IMR-90 (cell line): ENCODE measurements around the gene ERH. TPM values are rescaled to one million over a fixed set of nuclear protein-coding genes. Genes with fewer than 3 reads are reported as not detected.

Experiments
- ATAC-seq: fragments of 200-7000 bp; cut with Tn5 transposase; 2 replicates; pipeline ENCODE4 v1.9.1; 2020; ENCODE audit warnings: low read depth, mild to moderate bottlenecking, moderate library complexity
- BruUV-seq: library from RNA; stranded (reverse); fragments of 400-500 nt; replicated peaks from 2 replicates; lab custom pipeline; 2021; lab: Mats Ljungman, UMichigan
- CTCF ChIA-PET: fragments of 300-600 bp; formaldehyde crosslinking; extraction: SDS; loops from one replicate; lab custom pipeline; 2021; ENCODE audit warnings: antibody characterized with exemption; lab: Yijun Ruan, JAX
- POLR2A ChIA-PET: fragments of 300-600 bp; sonication (Branson Sonifier 250); formaldehyde crosslinking; loops from one replicate; lab custom pipeline; 2022; ENCODE audit warnings: antibody characterized with exemption; ENCODE audit not compliant: unreplicated experiment; lab: Charles Lee
- DNase-seq: peaks from one replicate; pipeline ENCODE4 v3.0.0; 2013
- H2AFZ ChIP-seq: replicated peaks from 2 replicates; pipeline ENCODE3; 2013; ENCODE audit warnings: low read length, mild to moderate bottlenecking; ENCODE audit not compliant: poor library complexity
- H2AK5ac ChIP-seq: 2 replicates; pipeline ENCODE4 v1.6.1; 2013; ENCODE audit warnings: low read depth, low read length, inconsistent platforms
- H2AK9ac ChIP-seq: replicated peaks from 2 replicates; pipeline ENCODE3; 2013; ENCODE audit warnings: mild to moderate bottlenecking, low read depth, low read length, moderate library complexity; ENCODE audit not compliant: poor library complexity
- H2BK120ac ChIP-seq: 2 replicates; pipeline ENCODE4 v1.6.1; 2013; ENCODE audit warnings: low read depth, low read length, inconsistent platforms
- H2BK15ac ChIP-seq: 3 replicates; pipeline ENCODE4 v1.6.1; 2013; ENCODE audit warnings: low read depth, low read length, inconsistent platforms
- H2BK20ac ChIP-seq: 2 replicates; pipeline ENCODE4 v1.6.1; 2013; ENCODE audit warnings: low read depth, mild to moderate bottlenecking, inconsistent platforms, low read length, moderate library complexity
- H2BK5ac ChIP-seq: 2 replicates; pipeline ENCODE4 v1.6.1; 2013; ENCODE audit warnings: mild to moderate bottlenecking, low read depth, low read length, inconsistent platforms; ENCODE audit not compliant: poor library complexity, severe bottlenecking
- H3K14ac ChIP-seq: replicated peaks from 2 replicates; pipeline ENCODE4 v1.6.1; 2013; ENCODE audit warnings: low read depth, low read length, inconsistent platforms
- H3K18ac ChIP-seq: 2 replicates; pipeline ENCODE4 v1.6.1; 2013; ENCODE audit warnings: low read depth, low read length, control low read depth
- H3K23ac ChIP-seq: 2 replicates; pipeline ENCODE4 v1.6.1; 2013; ENCODE audit warnings: low read depth, low read length, inconsistent platforms
- H3K27ac ChIP-seq: 2 replicates; pipeline ENCODE4 v1.5.1; 2013; ENCODE audit warnings: mild to moderate bottlenecking, control low read depth, low read length; ENCODE audit not compliant: insufficient read depth
- H3K27me3 ChIP-seq: 2 replicates; pipeline ENCODE4 v1.6.1; 2013; ENCODE audit warnings: low read length; ENCODE audit not compliant: control insufficient read depth, insufficient read depth
- H3K36me3 ChIP-seq: 2 replicates; pipeline ENCODE4 v1.6.1; 2013; ENCODE audit warnings: low read length, mixed read lengths; ENCODE audit not compliant: control insufficient read depth, insufficient read depth
- H3K4ac ChIP-seq: 2 replicates; pipeline ENCODE4 v1.6.1; 2013; ENCODE audit warnings: low read depth, low read length, inconsistent platforms
- H3K4me1 ChIP-seq: 2 replicates; pipeline ENCODE4 v1.6.1; 2013; ENCODE audit warnings: low read length, mixed read lengths; ENCODE audit not compliant: control insufficient read depth, insufficient read depth
- H3K4me2 ChIP-seq: 2 replicates; pipeline ENCODE4 v1.6.1; 2013; ENCODE audit warnings: low read depth, mild to moderate bottlenecking, control low read depth, low read length, moderate library complexity
- H3K4me3 ChIP-seq: 2 replicates; pipeline ENCODE4 v1.5.1; 2013; ENCODE audit warnings: low read depth, mild to moderate bottlenecking, control low read depth, low read length, moderate library complexity; ENCODE audit not compliant: insufficient read depth
- H3K56ac ChIP-seq: 2 replicates; pipeline ENCODE4 v1.6.1; 2013; ENCODE audit warnings: low read length, inconsistent platforms; ENCODE audit not compliant: insufficient read depth; ENCODE audit errors: extremely low read depth
- H3K79me1 ChIP-seq, 2 experiments: 2 replicates each; pipeline ENCODE4 v1.6.1; 2013; ENCODE audit warnings: low read length in 2 of 2, inconsistent platforms in 1 of 2, low read depth in 1 of 2
- H3K9ac ChIP-seq: 2 replicates; pipeline ENCODE4 v1.6.1; 2013; ENCODE audit warnings: low read depth, low read length, control low read depth
- H3K9me1 ChIP-seq: 2 replicates; pipeline ENCODE4 v1.6.1; 2013; ENCODE audit warnings: low read length, inconsistent platforms; ENCODE audit not compliant: insufficient read depth
- H3K9me3 ChIP-seq: 2 replicates; pipeline ENCODE4 v1.6.1; 2013; ENCODE audit warnings: low read length; ENCODE audit not compliant: control insufficient read depth, insufficient read depth
- H4K20me1 ChIP-seq: 2 replicates; pipeline ENCODE4 v1.6.1; 2013; ENCODE audit warnings: low read length, inconsistent platforms; ENCODE audit not compliant: insufficient read depth
- H4K5ac ChIP-seq: 2 replicates; pipeline ENCODE4 v1.6.1; 2013; ENCODE audit warnings: mild to moderate bottlenecking, low read depth, low read length, control low read depth
- H4K8ac ChIP-seq, 2 experiments: 2 replicates each; pipeline ENCODE4 v1.6.1; 2013; ENCODE audit warnings: low read depth in 2 of 2, low read length in 2 of 2, control low read depth in 1 of 2, inconsistent platforms in 1 of 2
- H4K91ac ChIP-seq: 2 replicates; pipeline ENCODE4 v1.6.1; 2013; ENCODE audit warnings: low read depth, low read length, inconsistent platforms; ENCODE audit not compliant: insufficient read depth
- BHLHE40 ChIP-seq: fragments of 150-350 bp; IDR thresholded peaks from 2 replicates; pipeline ENCODE4 v1.6.1; 2016; ENCODE audit warnings: mild to moderate bottlenecking, low read depth, low read length
- CEBPB ChIP-seq: IDR thresholded peaks from 2 replicates; pipeline ENCODE4 v1.6.1; 2012; ENCODE audit warnings: low read depth, low read length, improper control_type of control experiment
- CHD1 ChIP-seq: IDR thresholded peaks from 2 replicates; pipeline ENCODE4 v1.6.1; 2012; ENCODE audit warnings: low read depth, low read length, improper control_type of control experiment
- CTCF ChIP-seq: conservative IDR thresholded peaks from 2 replicates; pipeline ENCODE4 v1.5.1; 2012; ENCODE audit warnings: mild to moderate bottlenecking, low read depth, low read length, improper control_type of control experiment
- ELK1 ChIP-seq: fragments of 150-350 bp; IDR thresholded peaks from 2 replicates; pipeline ENCODE4 v1.6.1; 2016; ENCODE audit warnings: low read depth, mild to moderate bottlenecking, low read length, moderate library complexity, borderline replicate concordance
- FOS ChIP-seq: fragments of 150-350 bp; IDR thresholded peaks from 2 replicates; pipeline ENCODE4 v1.6.1; 2016; ENCODE audit warnings: low read depth, low read length
- MAFK ChIP-seq: IDR thresholded peaks from 2 replicates; pipeline ENCODE4 v1.6.1; 2012; ENCODE audit warnings: low read depth, low read length, improper control_type of control experiment
- MAZ ChIP-seq: IDR thresholded peaks from 2 replicates; pipeline ENCODE4 v1.6.1; 2012; ENCODE audit warnings: low read depth, mild to moderate bottlenecking, low read length, improper control_type of control experiment, moderate library complexity, borderline replicate concordance
- MXI1 ChIP-seq: IDR thresholded peaks from 2 replicates; pipeline ENCODE4 v1.6.1; 2012; ENCODE audit warnings: low read depth, mild to moderate bottlenecking, low read length, moderate library complexity, borderline replicate concordance
- RCOR1 ChIP-seq: IDR thresholded peaks from 2 replicates; pipeline ENCODE4 v1.6.1; 2012; ENCODE audit warnings: mild to moderate bottlenecking, low read length, improper control_type of control experiment; ENCODE audit not compliant: insufficient replicate concordance
- WGBS, 2 experiments: methylation state at CpG; one replicate each; pipeline versions ENCODE4 v1.1.5 to v1.1.7; 2013; ENCODE audit warnings: missing lambda C conversion rate in 2 of 2; ENCODE audit not compliant: insufficient read length in 1 of 2; ENCODE audit errors: extremely low coverage in 2 of 2; 5-methylcytosine and 5-hydroxymethylcytosine counted together
- dilution Hi-C: fragments of 300-500 bp; cut with HindIII; formaldehyde crosslinking; loops from one replicate; pipeline ENCODE4 v1.14.3; 2018; ENCODE audit warnings: low sequenced_read_pairs; ENCODE audit not compliant: unreplicated experiment
- in situ Hi-C: fragments of 300-500 bp; cut with MboI; formaldehyde crosslinking; loops from 3 replicates; pipeline ENCODE4 v1.14.3; 2019; ENCODE audit warnings: low sequenced_read_pairs, inconsistent platforms, mixed read lengths
- intact Hi-C: fragments of 100-400 bp; cut with micrococcal nuclease; formaldehyde crosslinking; loops from 2 replicates; pipeline ENCODE4 v1.10.0; 2022
- polyA plus RNA-seq, 3 experiments: library from polyadenylated mRNA; depleted of rRNA; stranded (reverse); fragments of >200 nt; gene quantifications; 2 replicates each; pipeline ENCODE4 v1.2.3, GENCODE V29; 2012; ENCODE audit warnings: low replicate concordance in 1 of 3
- total RNA-seq: library from RNA; depleted of rRNA; stranded (reverse); fragments of >200 nt; gene quantifications from 2 replicates; pipeline ENCODE4 v1.2.3, GENCODE V29; 2012
- TF ChIP-seq, protein P1 (sequence below): fragments of 150-350 bp; IDR thresholded peaks from 2 replicates; pipeline ENCODE4 v1.6.1; 2017; ENCODE audit warnings: mild to moderate bottlenecking, antibody characterized with exemption, low read length, low read depth

ERH gene
- total and polyA plus RNA-seq, 2 of the 4 experiments (the other 2 are of a cell fraction) = 64.2 to 150 TPM

DNA sequence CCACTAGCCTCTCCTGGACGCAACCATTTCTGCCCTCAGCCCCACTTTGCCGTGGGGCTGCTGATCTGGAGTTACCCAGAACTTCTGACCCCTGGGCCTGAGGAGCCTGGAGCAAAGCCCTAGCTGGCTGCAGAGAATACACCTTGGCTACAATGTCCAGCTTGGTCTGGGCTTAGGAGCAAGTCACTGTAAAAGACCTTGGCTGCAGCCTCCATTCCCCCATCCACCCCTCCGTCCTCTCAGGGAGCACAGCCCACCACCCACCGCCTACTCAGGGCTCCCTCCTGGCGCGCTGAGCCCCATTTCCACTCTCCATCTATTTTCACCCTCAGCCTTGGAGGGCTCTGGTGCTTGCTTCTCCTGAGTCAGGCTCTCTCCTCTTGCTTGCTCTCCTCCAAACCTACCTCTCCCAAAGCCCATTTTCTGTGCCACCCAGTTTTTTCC is 42.9 kb downstream of the ERH start:
- POLR2A ChIA-PET = no interaction called here
- in situ Hi-C loops = loop anchor here (5.0 kb wide), 1 partner anchor 103 kb away; no protein-coding TSS in a partner anchor
- ATAC-seq = no peak

More for the DNA sequence above, 42.9 kb downstream of the ERH start:
- Histone ChIP-seq H3K4ac (no peak overlapping the region), H3K27ac (no peak overlapping the region), H3K9me3 (no peaks in the 10 kb centered on the region), H4K8ac (no peak overlapping the region), H3K14ac (no peak overlapping the region), H3K27me3 (peaks cover 19% of the 10 kb centered on the region), H2AK5ac (no peak overlapping the region), H3K4me1 (peaks cover 7% of the 10 kb centered on the region), H3K18ac (no peak overlapping the region), H2BK20ac (no peak overlapping the region), H3K4me3 (no peak overlapping the region), H3K4me2 (no peak overlapping the region), H3K56ac (no peak overlapping the region), H3K79me1 (no peaks in the 10 kb centered on the region), H4K20me1 (no peaks in the 10 kb centered on the region), H2BK15ac (no peak overlapping the region), H2AK9ac (no peak overlapping the region), H2BK5ac (no peak overlapping the region), H2AFZ (no peak overlapping the region), H3K23ac (no peak overlapping the region), H4K91ac (no peak overlapping the region), H3K9me1 (no peaks in the 10 kb centered on the region), H2BK120ac (no peak overlapping the region), H3K36me3 (no peaks in the 10 kb centered on the region), H4K5ac (no peak overlapping the region), H3K9ac (no peak overlapping the region)
- WGBS, 2 experiments = 100% methylated on average over 4 of the region's 6 CpGs; no CpG with 5 or more reads in 1 of the 2 experiments
- intact Hi-C loops (no loop called here), dilution Hi-C loops (no loop called here)
- no TSS peak for BruUV-seq
- TF ChIP-seq BHLHE40 (no peak), CTCF (no peak), ELK1 (no peak), CHD1 (no peak), RCOR1 (no peak), CEBPB (no peak), MAZ (no peak), MAFK (no peak), FOS (no peak), MXI1 (no peak)
- TF ChIP-seq, protein P1, sequence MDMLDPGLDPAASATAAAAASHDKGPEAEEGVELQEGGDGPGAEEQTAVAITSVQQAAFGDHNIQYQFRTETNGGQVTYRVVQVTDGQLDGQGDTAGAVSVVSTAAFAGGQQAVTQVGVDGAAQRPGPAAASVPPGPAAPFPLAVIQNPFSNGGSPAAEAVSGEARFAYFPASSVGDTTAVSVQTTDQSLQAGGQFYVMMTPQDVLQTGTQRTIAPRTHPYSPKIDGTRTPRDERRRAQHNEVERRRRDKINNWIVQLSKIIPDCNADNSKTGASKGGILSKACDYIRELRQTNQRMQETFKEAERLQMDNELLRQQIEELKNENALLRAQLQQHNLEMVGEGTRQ = no peak
- CTCF ChIA-PET = no interaction called here
- DNase-seq = no peak
